ENCODE results near the gene SPAG6. TPM values are rescaled to one million over a fixed set of nuclear protein-coding genes. Genes with fewer than 3 reads are reported as not detected.
"Not testable (repeated sequence)": the region's sequence is repeated elsewhere in the genome, so short reads cannot be mapped to it uniquely, and the experiment has no call there.

SPAG6 gene
- total RNA-seq, 4 donors from 2014 or later, result not detected

GRCh38 chr10:22381262-22381661, 36.0 kb downstream of the SPAG6 start:
- Histone ChIP-seq H3K27ac (no peak overlapping the region), H3K27me3 (peaks cover 17% of the 10 kb centered on the region), H3K4me1 (no peaks in the 10 kb centered on the region), H3K36me3 (no peaks in the 10 kb centered on the region), H3K4me3 (no peak overlapping the region), H3K9me3 (no peaks in the 10 kb centered on the region)
- no peak for ATAC-seq
- no peak for TF ChIP-seq POLR2AphosphoS5 (IDR thresholded peaks at IDR 0.05)
- TF ChIP-seq POLR2A (IDR thresholded peaks at IDR 0.05), result no peak
- no peak for TF ChIP-seq EP300 (IDR thresholded peaks at IDR 0.05)
- WGBS, 2 donors (ENCODE audit: low coverage in 1 of 2), result 61 to 73% methylated on average over 4 of the region's 4 CpGs

GRCh38 chr10:22386503-22386902, 41.2 kb downstream of the SPAG6 start:
- no peaks in the 10 kb centered on the region for H3K4me1 ChIP-seq
- TF ChIP-seq CTCF (IDR thresholded peaks at IDR 0.05), result no peak
- TF ChIP-seq POLR2A (IDR thresholded peaks at IDR 0.05), result no peak
- no peak for TF ChIP-seq POLR2AphosphoS5 (IDR thresholded peaks at IDR 0.05)
- TF ChIP-seq EP300 (IDR thresholded peaks at IDR 0.05), result no peak
- 22 to 43% methylated on average over 1 of the region's 1 CpG for WGBS, 2 donors (ENCODE audit: low coverage in 1 of 2)
- no peaks in the 10 kb centered on the region for H3K36me3 ChIP-seq
- H3K9me3 ChIP-seq, result no peaks in the 10 kb centered on the region
- no peak for ATAC-seq
- no peaks in the 10 kb centered on the region for H3K27me3 ChIP-seq
- no peak overlapping the region for H3K27ac ChIP-seq
- H3K4me3 ChIP-seq, result no peak overlapping the region

GRCh38 chr10:22389856-22390589, 44.7 kb downstream of the SPAG6 start:
- Histone ChIP-seq H3K4me1 (no peaks in the 10 kb centered on the region), H3K36me3 (no peaks in the 10 kb centered on the region), H3K9me3 (no peaks in the 10 kb centered on the region), H3K27me3 (no peaks in the 10 kb centered on the region), H3K27ac (no peak overlapping the region), H3K4me3 (no peak overlapping the region)
- TF ChIP-seq CTCF (IDR thresholded peaks at IDR 0.05) (no peak), POLR2AphosphoS5 (IDR thresholded peaks at IDR 0.05) (no peak), EP300 (IDR thresholded peaks at IDR 0.05) (no peak), POLR2A (IDR thresholded peaks at IDR 0.05) (no peak)
- ATAC-seq, result no peak
- WGBS, 2 donors (ENCODE audit: low coverage in 1 of 2), result 82 to 89% methylated on average over 6 of the region's 6 CpGs

- no peaks in the 10 kb centered on the region for H3K4me1 ChIP-seq
- no peak overlapping the region for H3K4me3 ChIP-seq
- H3K27ac ChIP-seq, result no peak overlapping the region
- ATAC-seq, result no peak
- no peaks in the 10 kb centered on the region for H3K27me3 ChIP-seq
- no peaks in the 10 kb centered on the region for H3K36me3 ChIP-seq
- WGBS, 2 donors (ENCODE audit: low coverage in 1 of 2), result 89 to 94% methylated on average over 3 to 5 of the region's 5 CpGs
- TF ChIP-seq POLR2A (IDR thresholded peaks at IDR 0.05) (no peak), EP300 (IDR thresholded peaks at IDR 0.05) (no peak), CTCF (IDR thresholded peaks at IDR 0.05) (no peak), POLR2AphosphoS5 (IDR thresholded peaks at IDR 0.05) (no peak)
- H3K9me3 ChIP-seq, result no peaks in the 10 kb centered on the region
Measured at GRCh38 chr10:22391600-22391999, 46.3 kb downstream of the SPAG6 start.

GRCh38 chr10:22396195-22396594, 50.9 kb downstream of the SPAG6 start:
- H3K27me3 ChIP-seq, H3K4me1 ChIP-seq, H3K27ac ChIP-seq, ATAC-seq, H3K4me3 ChIP-seq, H3K36me3 ChIP-seq, H3K9me3 ChIP-seq: not testable (repeated sequence)
- 55 to 74% methylated on average over 2 of the region's 2 CpGs for WGBS, 2 donors (ENCODE audit: low coverage in 1 of 2)

GRCh38 chr10:22406916-22407315, 61.6 kb downstream of the SPAG6 start:
- H3K4me3 ChIP-seq, H3K4me1 ChIP-seq, H3K9me3 ChIP-seq, H3K27me3 ChIP-seq, H3K36me3 ChIP-seq, ATAC-seq, H3K27ac ChIP-seq: not testable (repeated sequence)
- WGBS, 2 donors (ENCODE audit: low coverage in 1 of 2), result no CpG with 5 or more reads among the region's 5 CpGs
